OCI-LY3 (cell line): ENCODE measurements around the gene C16orf92.

ENCODE experiments used
- EZH2phosphoT487 ChIP-seq: fragments of 200-600 bp; shearing (Covaris generic); IDR thresholded peaks from 2 replicates; pipeline ENCODE4 v1.6.1; 2018; ENCODE audit warnings: antibody characterized with exemption, mixed run types, low read depth
- TF ChIP-seq, protein P1 (sequence below): fragments of 200-600, 300-600 bp; sonication (generic); IDR thresholded peaks from 2 replicates; pipeline ENCODE4 v1.5.1; 2014; ENCODE audit warnings: antibody characterized with exemption, low read length, low read depth

DNA sequence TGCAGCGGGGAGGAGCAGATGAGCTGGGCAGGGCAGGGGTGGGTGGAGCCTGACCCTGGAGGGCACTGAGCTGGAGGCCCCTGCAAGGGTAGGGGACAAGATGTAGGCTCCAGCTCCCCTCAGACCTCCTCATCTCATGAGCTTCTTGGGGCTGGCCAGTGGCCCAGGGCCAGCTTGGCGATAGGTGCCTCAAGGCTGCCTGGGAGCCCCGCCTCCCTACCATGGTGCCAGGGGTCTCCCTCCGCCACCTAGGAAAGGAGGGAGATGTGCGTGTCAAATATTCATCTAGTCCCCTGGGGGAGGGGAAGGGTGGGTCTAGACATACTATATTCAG, 31.5 kb upstream of the C16orf92 start:
- TF ChIP-seq, protein P1, sequence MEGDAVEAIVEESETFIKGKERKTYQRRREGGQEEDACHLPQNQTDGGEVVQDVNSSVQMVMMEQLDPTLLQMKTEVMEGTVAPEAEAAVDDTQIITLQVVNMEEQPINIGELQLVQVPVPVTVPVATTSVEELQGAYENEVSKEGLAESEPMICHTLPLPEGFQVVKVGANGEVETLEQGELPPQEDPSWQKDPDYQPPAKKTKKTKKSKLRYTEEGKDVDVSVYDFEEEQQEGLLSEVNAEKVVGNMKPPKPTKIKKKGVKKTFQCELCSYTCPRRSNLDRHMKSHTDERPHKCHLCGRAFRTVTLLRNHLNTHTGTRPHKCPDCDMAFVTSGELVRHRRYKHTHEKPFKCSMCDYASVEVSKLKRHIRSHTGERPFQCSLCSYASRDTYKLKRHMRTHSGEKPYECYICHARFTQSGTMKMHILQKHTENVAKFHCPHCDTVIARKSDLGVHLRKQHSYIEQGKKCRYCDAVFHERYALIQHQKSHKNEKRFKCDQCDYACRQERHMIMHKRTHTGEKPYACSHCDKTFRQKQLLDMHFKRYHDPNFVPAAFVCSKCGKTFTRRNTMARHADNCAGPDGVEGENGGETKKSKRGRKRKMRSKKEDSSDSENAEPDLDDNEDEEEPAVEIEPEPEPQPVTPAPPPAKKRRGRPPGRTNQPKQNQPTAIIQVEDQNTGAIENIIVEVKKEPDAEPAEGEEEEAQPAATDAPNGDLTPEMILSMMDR: no peak
- TF ChIP-seq EZH2phosphoT487: no peak
